Tibial nerve (tissue), 3 donors: ENCODE results near the gene NCS1.

ENCODE experiments used
- POLR2A ChIP-seq, 2 donors: fragments of 450-650 bp; IDR thresholded peaks; one replicate each; pipeline ENCODE4 v1.6.1; 2017; ENCODE audit warnings: antibody characterized with exemption in 2 of 2, mild to moderate bottlenecking in 2 of 2, moderate library complexity in 2 of 2
- TF ChIP-seq, protein P1 (sequence below), 5 experiments: fragments of 200-600 bp in 3 of 5; fragments of 450-650 bp in 2 of 5; sonication (generic) in 3 of 5; IDR thresholded peaks; one replicate each; pipeline ENCODE4 v1.5.1; 2016 to 2019; ENCODE audit warnings: antibody characterized with exemption in 5 of 5, mild to moderate bottlenecking in 3 of 5, moderate library complexity in 2 of 5

GRCh38 chr9:130149654-130150286 is 22.4 kb upstream of the NCS1 start:
- TF ChIP-seq POLR2A (IDR thresholded peaks at IDR 0.05), result no peak
- TF ChIP-seq, protein P1, sequence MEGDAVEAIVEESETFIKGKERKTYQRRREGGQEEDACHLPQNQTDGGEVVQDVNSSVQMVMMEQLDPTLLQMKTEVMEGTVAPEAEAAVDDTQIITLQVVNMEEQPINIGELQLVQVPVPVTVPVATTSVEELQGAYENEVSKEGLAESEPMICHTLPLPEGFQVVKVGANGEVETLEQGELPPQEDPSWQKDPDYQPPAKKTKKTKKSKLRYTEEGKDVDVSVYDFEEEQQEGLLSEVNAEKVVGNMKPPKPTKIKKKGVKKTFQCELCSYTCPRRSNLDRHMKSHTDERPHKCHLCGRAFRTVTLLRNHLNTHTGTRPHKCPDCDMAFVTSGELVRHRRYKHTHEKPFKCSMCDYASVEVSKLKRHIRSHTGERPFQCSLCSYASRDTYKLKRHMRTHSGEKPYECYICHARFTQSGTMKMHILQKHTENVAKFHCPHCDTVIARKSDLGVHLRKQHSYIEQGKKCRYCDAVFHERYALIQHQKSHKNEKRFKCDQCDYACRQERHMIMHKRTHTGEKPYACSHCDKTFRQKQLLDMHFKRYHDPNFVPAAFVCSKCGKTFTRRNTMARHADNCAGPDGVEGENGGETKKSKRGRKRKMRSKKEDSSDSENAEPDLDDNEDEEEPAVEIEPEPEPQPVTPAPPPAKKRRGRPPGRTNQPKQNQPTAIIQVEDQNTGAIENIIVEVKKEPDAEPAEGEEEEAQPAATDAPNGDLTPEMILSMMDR (IDR thresholded peaks at IDR 0.05), result no peak
